Fibroblast of the aortic adventitia (primary cell): Measurements from ENCODE around the gene USP33. TPM values are rescaled to one million over a fixed set of nuclear protein-coding genes. Genes with fewer than 3 reads are reported as not detected.

Source experiments
- DNase-seq: peaks from one replicate; pipeline ENCODE4 v3.0.0-alpha.2; 2010; ENCODE audit warnings: low read depth
- H3K4me3 ChIP-seq: 2 replicates; pipeline ENCODE4 v1.5.1; 2011; ENCODE audit warnings: low read depth, mild to moderate bottlenecking, control low read depth, low read length, moderate library complexity
- CTCF ChIP-seq: IDR thresholded peaks from 2 replicates; pipeline ENCODE4 v1.5.1; 2011; ENCODE audit warnings: mild to moderate bottlenecking, low read length, control low read depth, inconsistent platforms; ENCODE audit not compliant: insufficient read depth
- total RNA-seq: library from RNA; depleted of rRNA; stranded (reverse); fragments of >200 nt; gene quantifications from 2 replicates; pipeline ENCODE4 v1.2.3, GENCODE V29; 2012; ENCODE audit warnings: low replicate concordance

USP33 gene
- total RNA-seq, 1 donor: 71.9 TPM

DNA sequence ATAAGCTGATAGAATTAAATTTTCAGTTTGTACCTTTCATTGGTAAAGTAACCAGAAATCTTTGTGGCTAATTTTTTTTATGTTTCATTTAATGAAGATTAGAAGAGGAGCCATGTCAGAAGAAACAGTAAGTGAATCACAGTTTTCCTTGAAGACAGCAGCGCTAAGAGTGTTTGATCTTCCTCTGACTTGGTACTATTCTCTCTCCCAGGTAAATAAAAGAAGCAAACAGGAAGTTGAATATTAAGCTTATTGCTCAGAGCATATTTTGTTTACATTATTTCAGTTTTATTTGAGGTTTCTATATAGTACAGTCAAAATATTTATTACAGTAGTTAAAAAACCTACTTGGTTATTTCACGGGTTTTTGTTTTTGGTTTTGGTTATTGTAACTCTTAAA is 23.5 kb upstream of the USP33 start:
- H3K4me3 ChIP-seq: no peak overlapping the region
- no peak for TF ChIP-seq CTCF
- DNase-seq: no peak

GRCh38 chr1:77781683-77782082 is 22.0 kb upstream of the USP33 start:
- no peak for TF ChIP-seq CTCF
- no peak overlapping the region for H3K4me3 ChIP-seq
- no peak for DNase-seq

- peak within 1 kb of the TSS; percentile 87 for H3K4me3 ChIP-seq
- DNase-seq: peak; percentile 92
Measured at GRCh38 chr1:77779529-77780281, 20.1 kb upstream of the USP33 start, which contains the start of gene MIGA1. MIGA1 (plus strand) TSS chr1:77779649; CDS start chr1:77783253, 3,604 bp downstream.

DNA sequence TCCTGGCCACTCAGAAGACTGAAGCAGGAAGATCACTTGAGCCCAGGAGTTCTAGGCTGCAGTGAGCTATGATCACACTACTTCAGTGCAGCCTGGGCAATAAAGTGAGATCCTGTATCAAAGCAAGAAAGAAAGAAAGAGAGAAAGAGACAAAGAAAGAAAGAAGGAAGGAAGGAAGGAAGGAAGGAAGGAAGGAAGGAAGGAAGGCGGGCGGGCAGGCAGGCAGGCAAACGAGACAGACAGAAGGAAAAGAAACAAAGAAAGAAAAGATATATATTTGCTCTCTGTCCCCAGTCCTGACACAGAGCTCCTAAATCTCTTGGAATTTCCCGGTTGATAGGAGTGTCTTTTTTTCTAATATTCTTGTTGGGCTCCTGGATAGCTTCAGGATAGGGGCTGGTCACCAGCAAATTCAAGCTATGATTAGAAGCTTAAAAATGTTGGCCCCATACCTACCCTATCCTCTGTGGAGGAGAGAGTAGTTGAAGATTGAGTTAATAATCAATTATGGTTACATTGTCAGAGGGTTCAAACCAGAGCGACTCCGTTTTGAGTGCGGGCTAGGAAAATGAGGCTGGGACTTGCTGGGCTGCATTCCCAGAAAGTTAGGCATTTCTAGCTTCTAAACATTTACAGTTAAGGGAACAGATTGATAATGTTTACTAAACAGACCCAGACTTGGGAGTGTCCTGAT is 16.5 kb upstream of the USP33 start:
- TF ChIP-seq CTCF: no peak
- no peak overlapping the region for H3K4me3 ChIP-seq
- no peak for DNase-seq

More at GRCh38 chr1:77779529-77780281, 20.1 kb upstream of the USP33 start, which contains the start of gene MIGA1:
- no peak for TF ChIP-seq CTCF

DNA sequence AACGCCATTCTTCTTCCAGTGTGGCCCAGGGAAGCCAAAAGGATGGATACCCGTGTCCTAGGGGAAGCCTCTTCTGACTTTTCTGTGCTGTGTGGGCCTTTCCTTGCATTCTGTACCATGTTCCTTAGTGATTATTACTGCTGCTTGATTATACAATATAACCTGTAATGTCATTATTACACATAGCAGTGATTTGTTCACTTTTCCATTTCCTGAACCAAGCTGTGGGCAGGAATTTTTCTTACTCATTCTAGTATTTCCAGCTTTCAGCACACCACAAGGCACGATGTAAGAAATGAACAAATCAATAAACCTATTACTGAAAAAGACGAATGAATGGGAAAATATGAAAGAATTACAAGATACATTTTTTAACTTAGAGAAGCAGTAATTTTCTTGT is 8.4 kb upstream of the USP33 start:
- no peak overlapping the region for H3K4me3 ChIP-seq
- no peak for TF ChIP-seq CTCF
- DNase-seq: no peak

GRCh38 chr1:77762072-77762476 is 2.4 kb upstream of the USP33 start:
- no peak for TF ChIP-seq CTCF
- no peak overlapping the region for H3K4me3 ChIP-seq
- peak; percentile 81 for DNase-seq
